H9 (cell line): ENCODE measurements around the gene HMMR. TPM values are rescaled to one million over a fixed set of nuclear protein-coding genes. Genes with fewer than 3 reads are reported as not detected.
A peak's percentile ranks its signal among the peaks of the same experiment; 100 is the strongest.

Experiments used
- DNase-seq: peaks from one replicate; pipeline ENCODE4 v3.0.0-alpha.2; 2017
- H2AFZ ChIP-seq: one replicate; pipeline ENCODE4 v1.6.1; 2013; ENCODE audit warnings: mild to moderate bottlenecking, low read length, control low read depth, moderate library complexity
- H2AK5ac ChIP-seq: 2 replicates; pipeline ENCODE4 v1.6.1; 2013; ENCODE audit warnings: low read length, control low read depth, mixed read lengths; ENCODE audit not compliant: insufficient read length
- H2BK120ac ChIP-seq: one replicate; pipeline ENCODE4 v1.6.1; 2013; ENCODE audit warnings: low read depth, mild to moderate bottlenecking, low read length, control low read depth, inconsistent platforms; ENCODE audit not compliant: poor library complexity, severe bottlenecking
- H2BK12ac ChIP-seq: 2 replicates; pipeline ENCODE4 v1.6.1; 2013; ENCODE audit warnings: low read length, control low read depth, mixed read lengths, low read depth; ENCODE audit not compliant: insufficient read length
- H2BK15ac ChIP-seq: 2 replicates; pipeline ENCODE4 v1.6.1; 2013; ENCODE audit warnings: low read depth, low read length, control low read depth
- H2BK20ac ChIP-seq: one replicate; pipeline ENCODE4 v1.6.1; 2013; ENCODE audit warnings: low read depth, mild to moderate bottlenecking, low read length, control low read depth, inconsistent platforms; ENCODE audit not compliant: poor library complexity, severe bottlenecking
- H2BK5ac ChIP-seq: 2 replicates; pipeline ENCODE4 v1.6.1; 2013; ENCODE audit warnings: low read length, control low read depth, mixed read lengths; ENCODE audit not compliant: insufficient read length
- H3K14ac ChIP-seq: 2 replicates; pipeline ENCODE4 v1.6.1; 2013; ENCODE audit warnings: low read length, control low read depth; ENCODE audit not compliant: insufficient read depth
- H3K18ac ChIP-seq: 2 replicates; pipeline ENCODE4 v1.6.1; 2013; ENCODE audit warnings: low read depth, mild to moderate bottlenecking, mixed read lengths, low read length, control low read depth; ENCODE audit not compliant: insufficient read length
- H3K23ac ChIP-seq: 2 replicates; pipeline ENCODE4 v1.6.1; 2013; ENCODE audit warnings: low read length, control low read depth, mixed read lengths, low read depth; ENCODE audit not compliant: insufficient read length
- H3K23me2 ChIP-seq: 2 replicates; pipeline ENCODE4 v1.6.1; 2013; ENCODE audit warnings: low read depth, mild to moderate bottlenecking, mixed read lengths, low read length, control low read depth; ENCODE audit not compliant: insufficient read length, poor library complexity, severe bottlenecking
- H3K27ac ChIP-seq: 2 replicates; pipeline ENCODE4 v1.5.1; 2013; ENCODE audit warnings: low read length, control low read depth, mixed read lengths, low read depth; ENCODE audit not compliant: insufficient read length
- H3K27me3 ChIP-seq: 2 replicates; pipeline ENCODE4 v1.6.1; 2013; ENCODE audit warnings: low read length, control low read depth, inconsistent platforms; ENCODE audit not compliant: insufficient read depth
- H3K4ac ChIP-seq: 2 replicates; pipeline ENCODE4 v1.6.1; 2013; ENCODE audit warnings: low read depth, mild to moderate bottlenecking, control low read depth, inconsistent platforms, low read length, moderate library complexity
- H3K4me1 ChIP-seq: 2 replicates; pipeline ENCODE4 v1.6.1; 2013; ENCODE audit warnings: low read length, control low read depth, inconsistent platforms; ENCODE audit not compliant: insufficient read depth
- H3K4me2 ChIP-seq: 2 replicates; pipeline ENCODE4 v1.6.1; 2013; ENCODE audit warnings: low read length, control low read depth, mixed read lengths; ENCODE audit not compliant: insufficient read length, insufficient read depth
- H3K56ac ChIP-seq: 2 replicates; pipeline ENCODE4 v1.6.1; 2013; ENCODE audit warnings: low read depth, mild to moderate bottlenecking, mixed read lengths, low read length, control low read depth; ENCODE audit not compliant: insufficient read length
- H3K79me1 ChIP-seq: 2 replicates; pipeline ENCODE4 v1.6.1; 2013; ENCODE audit warnings: low read depth, mild to moderate bottlenecking, moderate library complexity, low read length, control low read depth, inconsistent platforms; ENCODE audit not compliant: insufficient read depth, poor library complexity, severe bottlenecking
- H3K79me2 ChIP-seq: 2 replicates; pipeline ENCODE4 v1.6.1; 2013; ENCODE audit warnings: low read length, control low read depth, inconsistent platforms; ENCODE audit not compliant: insufficient read depth
- H3K9ac ChIP-seq: 2 replicates; pipeline ENCODE4 v1.6.1; 2013; ENCODE audit warnings: low read length, control low read depth, mixed read lengths; ENCODE audit not compliant: insufficient read length; ENCODE audit errors: extremely low read depth
- H3K9me3 ChIP-seq: one replicate; pipeline ENCODE4 v1.6.1; 2013; ENCODE audit warnings: low read depth, low read length, inconsistent platforms; ENCODE audit not compliant: control insufficient read depth
- H3T11ph ChIP-seq: one replicate; pipeline ENCODE4 v1.6.1; 2013; ENCODE audit warnings: mild to moderate bottlenecking, low read length, control low read depth, inconsistent platforms
- H4K20me1 ChIP-seq: one replicate; pipeline ENCODE4 v1.6.1; 2013; ENCODE audit not compliant: control insufficient read depth, insufficient read length, insufficient read depth
- H4K5ac ChIP-seq: 2 replicates; pipeline ENCODE4 v1.6.1; 2013; ENCODE audit warnings: low read depth, mild to moderate bottlenecking, mixed read lengths, low read length, control low read depth; ENCODE audit not compliant: insufficient read length
- H4K8ac ChIP-seq: replicated peaks from 2 replicates; pipeline ENCODE4 v1.6.1; 2013; ENCODE audit warnings: low read length, control low read depth, mixed read lengths, low read depth; ENCODE audit not compliant: insufficient read length
- H4K91ac ChIP-seq: 2 replicates; pipeline ENCODE4 v1.6.1; 2013; ENCODE audit warnings: low read depth, mild to moderate bottlenecking, moderate library complexity, mixed read lengths, low read length, control low read depth; ENCODE audit not compliant: insufficient read length
- H3K27ac Mint-ChIP-seq, 3 experiments: 2 replicates in 2 of 3; 3 replicates in 1 of 3; pipeline ENCODE4 v1.8.0; 2020 to 2021; ENCODE audit warnings: mixed read lengths in 3 of 3, mild to moderate bottlenecking in 1 of 3, moderate library complexity in 1 of 3
- H3K27me3 Mint-ChIP-seq: 2 replicates; pipeline ENCODE4 v1.8.0; 2021; ENCODE audit warnings: low read depth, mild to moderate bottlenecking, moderate library complexity, mixed read lengths
- H3K36me3 Mint-ChIP-seq, 3 experiments: 2 replicates in 2 of 3; 3 replicates in 1 of 3; pipeline ENCODE4 v1.8.0; 2020 to 2021; ENCODE audit warnings: low read depth in 3 of 3, mixed read lengths in 3 of 3; ENCODE audit not compliant: insufficient read depth in 1 of 3
- H3K4me1 Mint-ChIP-seq, 2 experiments: 2 replicates each; pipeline ENCODE4 v1.8.0; 2020; ENCODE audit warnings: mixed read lengths in 2 of 2
- H3K4me3 Mint-ChIP-seq, 2 experiments: 2 replicates in 1 of 2; 3 replicates in 1 of 2; pipeline ENCODE4 v1.8.0; 2020 to 2021; ENCODE audit warnings: mild to moderate bottlenecking in 2 of 2, mixed read lengths in 2 of 2, moderate library complexity in 1 of 2
- H3K9me3 Mint-ChIP-seq, 2 experiments: 2 replicates in 1 of 2; 3 replicates in 1 of 2; pipeline ENCODE4 v1.8.0; 2020; ENCODE audit warnings: mild to moderate bottlenecking in 2 of 2, mixed read lengths in 2 of 2, moderate library complexity in 1 of 2
- CTCF ChIP-seq: fragments of 200-600 bp; sonication (generic); conservative IDR thresholded peaks from 3 replicates; pipeline ENCODE4 v1.8.0; 2021; ENCODE audit warnings: antibody characterized with exemption, mild to moderate bottlenecking
- WGBS: extraction: QIAGEN DNeasy Blood & Tissue Kit; methylation state at CpG from one replicate; pipeline ENCODE4 v1.1.7; 2013; ENCODE audit warnings: missing lambda C conversion rate, low lambda C conversion rate, mixed read lengths; ENCODE audit not compliant: insufficient read length; ENCODE audit errors: extremely low coverage; 5-methylcytosine and 5-hydroxymethylcytosine counted together
- total RNA-seq: library from RNA; stranded (reverse); gene quantifications from 2 replicates; pipeline ENCODE4 v1.2.1, GENCODE V29; 2021

HMMR gene
- total RNA-seq, 1 experiment from 2014 or later = 36.2 TPM

GRCh38 chr5:163473635-163474243 is 13.3 kb downstream of the HMMR start:
- no peak overlapping the region for H4K8ac ChIP-seq
- no peaks in the 10 kb centered on the region for H3K79me2 ChIP-seq
- H3K4me1 ChIP-seq = no peaks in the 10 kb centered on the region
- H3K27ac Mint-ChIP-seq = no peak overlapping the region
- H2BK20ac ChIP-seq = no peak overlapping the region
- no peaks in the 10 kb centered on the region for H4K20me1 ChIP-seq
- H2AFZ ChIP-seq = no peak overlapping the region
- H3K4ac ChIP-seq = no peak overlapping the region
- H3K4me1 Mint-ChIP-seq = no peaks in the 10 kb centered on the region
- DNase-seq = no peak
- no peak overlapping the region for H2BK15ac ChIP-seq
- no peak overlapping the region for H3K18ac ChIP-seq
- no peaks in the 10 kb centered on the region for H3K79me1 ChIP-seq
- no peak overlapping the region for H2BK5ac ChIP-seq
- no peaks in the 10 kb centered on the region for H3K9me3 Mint-ChIP-seq
- no peak overlapping the region for H3K27ac ChIP-seq
- H2BK120ac ChIP-seq = no peak overlapping the region
- no peaks in the 10 kb centered on the region for H3K27me3 ChIP-seq
- no peak overlapping the region for H3K56ac ChIP-seq
- H2BK12ac ChIP-seq = no peak overlapping the region
- no peak overlapping the region for H3K14ac ChIP-seq
- peaks cover 47 to 92% (median 85%) of the 10 kb centered on the region in 3 experiments; a peak in 6 of 7 replicates for H3K36me3 Mint-ChIP-seq
- no peaks in the 10 kb centered on the region for H3K9me3 ChIP-seq
- no peak overlapping the region for H3K4me3 Mint-ChIP-seq
- H4K91ac ChIP-seq = no peak overlapping the region
- H3K9ac ChIP-seq = no peak overlapping the region
- peak; percentile 51; the same call in 2 of the 3 replicates for TF ChIP-seq CTCF
- H4K5ac ChIP-seq = no peak overlapping the region
- no peaks in the 10 kb centered on the region for H3K23me2 ChIP-seq
- no peaks in the 10 kb centered on the region for H3K27me3 Mint-ChIP-seq
- H3K23ac ChIP-seq = no peak overlapping the region
- H2AK5ac ChIP-seq = no peak overlapping the region
- no CpG with 5 or more reads among the region's 3 CpGs for WGBS
- H3K4me2 ChIP-seq = no peak overlapping the region
- no peak overlapping the region for H3T11ph ChIP-seq
